GM04504 (cell line): ENCODE data around the gene PATJ.

Experiments
- DNase-seq: peaks from one replicate; pipeline ENCODE4 v3.0.0-alpha.2; 2012; ENCODE audit warnings: low read depth

The PATJ gene

DNA sequence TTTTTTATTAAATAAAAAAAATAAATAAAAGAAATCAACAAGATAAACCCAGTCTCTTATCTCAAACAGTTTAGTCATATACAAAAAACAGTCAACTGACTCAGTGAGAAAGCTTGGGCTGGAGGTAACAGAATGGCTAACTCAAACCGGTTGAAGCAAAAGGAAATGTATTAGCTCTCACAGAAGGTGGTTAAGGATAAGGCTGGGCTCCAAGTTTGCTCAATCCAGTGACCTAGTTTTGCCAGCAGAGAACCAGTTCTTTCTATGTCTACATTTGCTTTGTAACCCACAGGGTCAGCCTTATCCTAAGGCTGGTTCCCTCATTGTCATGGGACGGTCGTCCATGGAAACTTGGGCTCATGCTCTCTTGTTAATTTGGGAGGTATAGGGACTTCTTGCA is 307.9 kb downstream of the PATJ start:
- no peak for DNase-seq

DNA sequence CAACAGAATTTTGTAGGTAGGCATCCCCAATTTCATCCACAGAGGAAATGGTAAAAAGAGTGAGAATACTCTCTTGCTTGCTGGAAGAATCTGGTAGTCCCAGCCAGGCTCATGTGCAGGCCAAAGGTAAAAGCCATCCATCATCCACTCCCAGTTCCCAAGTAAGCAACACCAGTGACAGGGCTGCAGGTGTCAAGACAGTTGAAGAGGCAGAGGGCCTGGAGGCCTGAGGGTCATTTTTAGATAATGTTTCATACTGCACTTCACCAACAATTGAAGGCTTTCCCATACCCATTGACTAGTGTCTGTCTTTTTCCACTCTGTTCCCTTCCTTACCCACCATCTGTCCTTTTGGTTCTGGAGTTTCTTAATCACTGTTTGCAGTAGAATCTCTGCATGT is 310.7 kb downstream of the PATJ start:
- no peak for DNase-seq

DNA sequence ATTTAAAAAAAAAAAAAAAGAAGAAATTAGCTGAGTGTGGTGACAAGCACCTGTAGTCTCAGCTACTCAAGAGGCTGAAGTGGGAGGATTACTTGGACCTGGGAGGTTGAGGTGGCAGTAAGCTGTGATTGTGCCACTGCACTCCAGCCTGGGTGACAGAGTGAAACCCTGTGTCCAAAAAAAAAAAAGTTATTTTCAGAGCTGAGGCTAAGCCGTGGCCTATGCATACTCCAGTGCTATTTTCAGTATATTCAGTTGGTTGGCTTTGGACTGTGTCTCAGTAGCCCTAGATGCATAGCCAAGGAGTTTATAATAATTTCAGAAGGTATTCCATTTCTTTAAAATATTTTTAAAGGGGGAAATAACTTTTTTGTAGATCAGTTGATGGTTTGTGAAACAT is 311.9 kb downstream of the PATJ start:
- no peak for DNase-seq

DNA sequence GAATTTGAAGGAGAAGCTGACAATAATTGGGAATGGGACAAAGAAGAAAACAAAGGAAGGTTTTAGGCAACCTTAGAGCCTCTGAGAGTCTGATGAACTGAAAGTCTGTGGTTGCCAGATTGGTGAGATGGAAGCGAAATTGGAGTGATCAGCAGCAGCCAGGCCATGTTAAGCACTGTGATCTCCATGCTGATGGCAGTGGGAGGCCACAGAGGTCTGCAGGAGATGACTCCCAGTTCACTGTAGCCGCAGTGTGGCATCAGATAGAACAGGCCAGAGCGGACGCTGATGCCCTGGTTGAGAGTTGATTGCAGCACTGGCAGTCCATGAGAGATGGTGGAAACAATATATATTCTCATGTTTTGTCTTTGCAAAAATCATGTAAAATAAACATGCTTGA is 314.9 kb downstream of the PATJ start:
- DNase-seq, result no peak

DNA sequence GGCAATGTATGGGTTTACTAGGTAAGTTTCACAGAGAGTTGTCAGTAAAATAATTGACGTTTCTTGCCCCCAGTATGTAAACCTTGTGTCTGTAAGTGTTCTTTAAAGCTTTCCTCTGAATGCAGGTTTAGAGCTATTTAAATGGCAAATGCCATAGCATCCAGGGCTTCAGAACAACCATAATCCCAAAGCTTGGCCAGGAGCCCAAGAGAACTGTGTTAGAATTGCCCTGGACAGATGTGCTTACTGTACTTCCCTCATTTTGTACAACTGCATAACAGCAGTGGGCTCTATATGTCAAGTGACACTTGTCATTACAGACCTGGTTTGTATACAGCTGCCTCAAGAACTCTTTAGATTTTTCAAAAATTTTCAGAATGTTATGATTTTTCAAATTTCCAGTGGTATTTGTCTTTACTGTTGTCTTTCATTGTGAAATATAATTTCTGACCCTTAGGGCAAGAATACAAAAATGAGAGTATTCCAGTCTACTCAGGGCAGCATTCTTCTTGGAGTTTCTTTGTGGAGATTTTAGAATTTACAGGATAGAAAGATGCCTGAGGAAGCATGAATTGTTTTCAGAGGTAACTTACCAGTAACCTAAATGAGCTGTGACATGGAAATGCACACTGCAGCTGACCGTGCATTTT is 315.5 kb downstream of the PATJ start:
- DNase-seq, result no peak

DNA sequence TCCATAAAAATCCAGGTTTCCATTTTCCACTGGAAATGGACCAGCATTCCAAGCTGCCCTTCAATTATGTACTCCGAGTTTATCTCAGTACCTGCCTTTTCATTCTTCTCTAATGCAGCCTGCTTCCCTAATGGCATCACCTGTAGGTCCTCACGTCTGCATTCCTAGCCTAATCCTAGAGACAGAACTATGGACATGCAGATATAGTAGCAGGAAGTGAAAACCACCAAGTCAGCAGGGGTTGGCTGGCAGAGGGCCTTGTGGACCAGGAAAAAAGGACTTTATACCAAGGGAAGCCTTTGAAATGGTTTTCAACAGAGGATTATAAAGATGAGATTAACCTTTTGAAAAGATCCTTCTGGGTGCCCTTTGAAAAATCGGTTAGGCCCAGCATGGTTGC is 316.7 kb downstream of the PATJ start:
- no peak for DNase-seq

DNA sequence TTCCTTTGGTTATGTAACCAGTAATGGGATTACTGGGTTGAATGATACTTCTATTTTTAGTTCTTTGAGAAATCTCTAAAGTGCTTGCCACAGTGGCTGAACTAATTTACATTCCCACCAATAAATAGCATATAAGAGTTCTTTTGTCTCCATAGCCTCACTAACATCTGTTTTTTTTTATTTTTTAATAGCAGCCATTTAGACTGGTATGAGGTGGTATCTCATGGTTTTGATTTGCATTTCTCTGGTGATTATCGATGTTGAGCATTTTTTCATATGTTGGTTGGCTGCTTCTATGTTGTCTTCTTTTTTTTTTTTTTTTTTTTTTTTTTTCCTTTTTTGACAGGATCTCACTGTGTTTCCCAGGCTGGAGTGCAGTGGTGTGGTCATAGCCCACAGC is 319.8 kb downstream of the PATJ start:
- no peak for DNase-seq

DNA sequence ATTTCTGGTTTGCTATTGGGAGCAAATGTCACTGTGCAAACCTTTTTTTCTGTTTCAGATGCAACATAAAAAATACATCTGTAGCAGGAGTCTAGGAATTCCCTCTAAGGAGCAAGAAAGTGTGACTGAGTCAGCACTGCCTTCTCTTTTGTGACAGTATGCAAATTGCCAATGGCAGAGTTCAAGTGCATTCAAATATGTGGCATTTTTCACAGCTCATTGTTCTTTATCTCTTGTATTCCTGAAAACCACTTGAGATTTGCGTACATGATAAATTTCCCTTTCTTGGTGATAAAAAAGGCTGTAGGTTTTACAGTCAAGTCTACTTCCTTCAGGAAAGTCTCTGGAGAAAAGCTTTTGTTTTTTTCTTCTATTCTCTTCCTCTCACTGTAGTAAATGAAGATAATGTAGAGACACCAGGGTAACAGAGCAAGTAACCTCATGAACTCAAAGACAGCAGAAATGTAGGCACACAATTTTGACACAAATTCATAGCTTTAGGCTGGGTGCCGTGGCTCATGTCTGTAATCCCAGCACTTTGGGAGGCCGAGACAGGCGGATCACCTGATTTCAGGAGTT is 322.6 kb downstream of the PATJ start:
- no peak for DNase-seq

DNA sequence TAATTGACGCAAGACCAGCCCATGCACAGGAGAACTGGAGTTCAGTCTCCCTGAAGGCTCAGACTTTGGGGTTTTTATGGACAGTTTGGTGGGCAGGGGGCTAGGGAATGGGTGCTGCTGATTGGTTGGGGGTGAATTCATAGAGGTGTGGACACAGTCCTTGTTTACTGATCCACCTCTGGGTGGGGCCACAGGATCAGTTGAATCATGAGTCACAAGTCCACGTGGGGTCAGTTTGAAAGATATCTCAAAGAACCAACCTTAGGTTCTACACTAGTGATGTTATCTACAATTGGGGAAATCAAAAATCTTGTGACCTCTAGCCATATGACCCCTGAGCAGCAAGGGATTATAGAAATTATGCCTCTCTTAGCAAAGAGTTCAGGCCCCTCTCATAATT is 324.4 kb downstream of the PATJ start:
- DNase-seq, result no peak

DNA sequence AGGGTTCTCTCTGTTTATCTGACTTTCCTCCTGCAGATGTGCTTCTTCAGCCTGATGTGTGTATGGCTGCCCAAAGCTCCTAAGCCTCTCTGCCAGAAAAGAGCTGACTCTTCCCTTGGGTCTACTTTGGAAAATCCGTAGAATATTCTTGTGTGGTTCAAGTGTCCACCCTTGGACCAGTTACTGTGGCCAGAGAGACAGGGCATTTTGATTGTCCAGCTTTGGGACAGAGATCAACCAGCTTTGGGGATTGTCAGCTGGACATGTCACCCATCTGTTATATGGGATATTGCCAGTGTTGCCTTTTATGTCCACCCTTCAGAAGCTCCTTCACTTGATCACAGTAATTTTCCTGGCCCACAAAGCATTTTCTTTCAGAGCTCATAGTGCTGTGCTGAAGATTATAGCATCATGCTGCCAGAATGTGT is 326.1 kb downstream of the PATJ start:
- DNase-seq, result no peak

DNA sequence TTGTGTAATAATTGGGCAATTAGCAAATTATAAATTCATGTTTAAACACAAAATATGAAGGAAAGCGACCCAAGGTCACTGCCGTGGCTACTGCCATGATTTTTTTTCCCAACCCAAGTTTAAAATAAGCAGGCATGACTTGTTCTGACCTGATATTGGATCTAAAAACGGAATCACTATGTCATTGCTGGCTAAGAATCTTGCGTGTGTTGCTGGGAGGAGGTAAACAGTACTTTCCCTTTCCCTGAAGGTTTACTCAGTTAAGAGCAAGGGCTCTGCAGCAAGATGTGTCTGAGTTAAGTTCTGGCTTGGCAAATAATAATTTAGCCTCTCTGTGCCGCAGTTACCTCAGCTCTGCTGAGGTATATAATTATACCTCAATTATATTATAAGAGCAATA is 326.7 kb downstream of the PATJ start:
- no peak for DNase-seq

DNA sequence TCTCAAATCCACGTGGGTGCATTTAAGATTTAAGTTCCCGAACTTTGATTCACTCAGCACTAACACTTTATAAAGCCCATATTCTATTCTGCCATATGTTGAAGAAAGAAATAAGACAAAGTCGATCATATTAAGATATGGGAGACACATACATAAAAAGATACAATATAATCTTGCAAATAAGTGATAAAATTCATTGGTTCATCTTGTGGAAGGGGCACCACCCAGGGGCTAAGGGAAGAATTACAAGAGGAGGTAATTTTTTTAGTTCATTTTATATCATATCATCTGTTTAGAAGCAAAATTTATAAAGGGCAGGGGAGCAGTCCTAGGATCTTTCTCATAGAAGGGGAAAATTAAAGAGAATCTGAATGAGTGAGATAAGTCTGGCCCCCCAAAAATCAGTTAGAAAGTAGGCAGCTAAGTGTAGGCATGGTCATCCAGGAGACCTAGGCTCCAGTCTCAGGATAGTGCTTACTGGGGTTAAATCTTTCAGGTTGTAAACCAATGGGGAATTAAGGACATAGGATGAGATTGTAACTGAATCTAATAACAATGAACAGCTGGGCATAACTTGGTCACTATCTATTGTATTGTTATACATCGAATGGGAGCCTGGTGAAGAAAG is 328.2 kb downstream of the PATJ start:
- no peak for DNase-seq

DNA sequence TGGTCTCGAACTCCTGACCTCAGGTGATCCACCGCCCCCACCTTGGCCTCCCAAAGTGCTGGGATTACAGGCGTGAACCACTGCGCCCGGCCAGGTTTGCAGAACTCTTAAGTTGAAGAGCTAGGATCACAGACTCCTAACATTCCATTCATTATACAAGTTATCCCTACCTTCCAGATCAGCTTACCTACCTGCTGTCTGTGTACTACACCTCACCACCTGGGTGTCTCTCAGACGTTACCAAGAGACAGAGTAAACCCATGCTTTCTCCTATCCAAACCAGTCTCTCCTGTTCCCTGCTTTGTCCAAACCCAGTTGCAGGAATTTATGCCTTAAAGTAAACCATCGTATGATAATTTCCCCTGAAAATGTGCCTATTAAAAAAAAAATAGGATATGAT is 329.4 kb downstream of the PATJ start:
- no peak for DNase-seq

DNA sequence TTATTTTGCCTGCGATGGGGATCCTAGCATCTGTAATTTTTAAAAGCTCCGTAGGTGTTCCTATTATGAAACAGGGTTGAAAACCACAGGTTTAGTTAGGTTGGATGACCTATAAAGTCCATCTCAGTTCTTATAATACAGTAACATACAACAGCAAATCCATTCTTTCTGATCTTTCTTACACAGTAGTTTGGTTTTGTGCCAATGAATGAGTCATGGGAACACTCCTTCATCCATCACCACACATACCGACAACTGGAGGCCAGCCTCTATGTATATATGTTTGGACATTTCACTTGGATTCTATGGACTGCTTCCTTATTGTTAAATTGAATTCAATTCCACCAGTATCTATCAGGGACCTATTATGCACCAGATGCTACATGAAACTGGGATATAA is 334.0 kb downstream of the PATJ start:
- DNase-seq, result peak; percentile 16

DNA sequence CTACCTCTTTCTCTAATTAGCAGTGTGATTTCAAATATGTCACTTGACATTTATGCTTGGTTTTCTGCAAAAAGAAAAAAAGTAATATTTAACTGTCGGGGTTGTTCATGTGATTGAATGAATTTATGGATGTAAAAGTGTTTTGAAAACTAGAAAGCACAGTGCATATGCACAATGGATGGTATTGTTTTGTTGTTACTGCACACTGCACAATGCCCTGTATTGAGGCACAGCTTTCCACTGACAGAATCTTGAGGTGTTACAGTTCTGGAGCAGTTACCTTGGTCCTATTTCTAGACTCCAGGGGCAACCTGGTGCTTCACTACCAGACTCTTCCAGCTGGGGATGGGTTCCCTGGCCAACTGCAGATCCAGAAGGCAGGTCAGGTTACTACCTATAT is 335.5 kb downstream of the PATJ start:
- DNase-seq, result no peak

DNA sequence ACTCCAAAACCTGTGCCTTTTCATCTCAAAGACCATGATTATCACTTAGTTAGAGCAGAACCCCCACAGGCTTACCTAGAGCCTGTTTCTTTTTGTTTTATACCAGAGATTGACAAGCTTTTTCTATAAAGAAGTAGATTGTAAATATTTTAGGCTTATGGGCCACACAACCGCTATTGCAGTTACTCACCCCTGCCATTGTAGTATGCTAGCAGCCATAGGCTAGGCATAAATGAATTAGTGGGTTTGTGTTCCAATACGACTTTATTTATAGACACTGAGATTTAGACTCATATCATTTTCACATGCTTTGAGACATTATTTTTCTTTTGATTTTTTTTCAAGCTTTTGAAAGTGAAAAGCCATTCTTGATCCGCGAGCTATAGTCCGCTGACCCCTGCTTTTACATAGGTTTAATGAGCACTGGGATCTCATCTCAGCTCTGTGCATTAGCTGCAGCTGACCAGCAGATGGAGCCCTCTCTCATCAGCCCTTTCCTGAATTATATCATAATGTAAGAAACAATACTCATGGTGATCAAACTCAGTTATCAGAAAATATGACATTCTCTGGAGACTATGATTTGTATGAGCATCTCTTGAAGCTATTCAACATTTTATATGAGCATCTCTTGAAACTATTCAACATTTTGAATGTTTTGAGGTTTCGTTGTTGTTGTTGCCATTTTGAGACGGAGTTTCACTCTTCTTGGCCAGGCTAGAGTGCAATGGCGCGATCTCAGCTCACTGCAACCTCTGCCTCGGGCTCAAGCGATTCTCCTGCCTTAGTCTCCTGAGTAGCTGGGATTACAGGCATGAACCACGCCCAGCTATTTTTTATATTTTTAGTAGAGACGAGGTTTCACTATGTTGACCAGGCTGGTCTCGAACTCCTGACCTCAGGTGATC is 340.4 kb downstream of the PATJ start:
- peak; percentile 17 for DNase-seq

DNA sequence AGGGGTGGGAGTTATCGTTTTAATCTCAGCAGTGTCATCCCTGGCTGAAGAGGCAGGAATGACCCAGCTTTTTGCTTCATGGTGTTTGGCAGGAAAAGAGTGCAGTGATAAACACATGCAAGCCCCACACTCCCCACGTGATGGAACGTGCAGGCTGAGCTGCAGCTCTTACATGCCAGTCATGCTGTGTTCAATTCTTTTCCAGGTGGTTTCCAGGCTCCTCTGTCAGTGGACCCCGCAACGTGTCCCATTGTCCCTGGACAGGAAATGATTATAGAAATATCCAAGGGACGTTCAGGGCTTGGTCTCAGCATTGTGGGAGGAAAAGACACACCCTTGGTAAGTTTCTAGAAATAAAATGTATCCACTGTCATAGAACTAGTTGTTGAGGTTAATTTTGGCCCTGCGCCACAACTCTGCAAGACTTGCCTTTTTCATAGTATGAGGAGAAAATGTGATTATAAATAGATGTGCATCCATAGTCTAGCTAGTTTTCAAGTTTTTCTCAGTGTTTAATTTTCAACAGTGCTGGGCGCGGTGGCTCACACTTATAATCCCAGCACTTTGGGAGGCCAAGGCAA is 342.1 kb downstream of the PATJ start:
- DNase-seq, result no peak

DNA sequence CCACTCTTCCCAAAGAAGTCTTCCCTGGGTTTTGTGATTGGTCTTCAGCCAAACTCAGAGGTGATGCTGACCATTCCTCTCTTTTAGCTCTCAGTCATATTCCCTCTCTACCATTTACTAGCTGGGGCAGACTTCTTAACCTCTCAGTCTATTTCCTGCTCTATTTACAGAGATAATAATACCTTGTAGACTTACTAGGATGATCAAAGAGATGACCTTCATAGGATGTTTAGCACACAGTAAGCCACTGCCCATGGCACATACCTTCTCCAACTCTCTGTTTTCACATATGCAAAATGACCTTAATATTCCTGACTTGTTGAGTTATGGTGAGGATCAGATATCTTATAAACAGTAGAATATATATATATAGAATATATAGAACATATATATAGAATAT is 346.2 kb downstream of the PATJ start:
- no peak for DNase-seq

DNA sequence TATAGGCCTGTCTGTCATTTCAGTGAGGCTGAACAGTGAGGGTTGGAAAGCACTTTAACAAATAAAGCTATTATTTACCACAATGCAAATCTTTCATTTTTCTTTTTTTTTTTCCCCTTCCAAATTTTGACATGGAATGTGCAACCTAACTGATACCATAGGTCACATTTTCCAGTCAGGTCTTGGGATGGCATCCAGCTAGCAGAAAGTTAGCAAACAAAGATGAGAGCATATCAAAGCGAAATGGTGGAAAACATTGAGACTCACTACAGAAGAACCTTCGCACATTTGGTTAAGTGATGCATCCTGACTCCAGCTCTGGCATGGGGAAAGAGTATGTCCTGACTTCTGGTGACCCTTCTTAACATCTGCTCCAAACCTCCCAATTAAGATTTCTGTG is 347.3 kb downstream of the PATJ start:
- DNase-seq, result no peak

DNA sequence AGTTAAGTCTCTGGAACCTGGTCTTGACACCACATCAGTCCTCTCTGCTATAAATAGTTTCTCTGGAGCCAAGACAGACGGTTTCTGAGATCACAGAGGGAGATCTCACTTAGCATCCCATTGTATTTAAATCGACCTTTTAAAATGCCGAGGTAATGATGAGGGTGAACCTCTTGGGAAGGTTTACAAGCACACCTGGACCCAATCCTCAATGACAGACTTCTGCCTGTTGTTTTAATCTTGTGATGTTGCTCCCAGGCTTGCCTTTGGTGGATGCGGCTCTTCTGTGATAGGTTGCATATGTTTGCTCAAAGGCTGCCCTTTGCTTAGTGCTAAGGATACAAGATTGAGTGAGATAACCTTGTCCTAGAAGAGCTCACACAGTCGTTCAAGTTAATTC is 347.7 kb downstream of the PATJ start:
- DNase-seq, result no peak

DNA sequence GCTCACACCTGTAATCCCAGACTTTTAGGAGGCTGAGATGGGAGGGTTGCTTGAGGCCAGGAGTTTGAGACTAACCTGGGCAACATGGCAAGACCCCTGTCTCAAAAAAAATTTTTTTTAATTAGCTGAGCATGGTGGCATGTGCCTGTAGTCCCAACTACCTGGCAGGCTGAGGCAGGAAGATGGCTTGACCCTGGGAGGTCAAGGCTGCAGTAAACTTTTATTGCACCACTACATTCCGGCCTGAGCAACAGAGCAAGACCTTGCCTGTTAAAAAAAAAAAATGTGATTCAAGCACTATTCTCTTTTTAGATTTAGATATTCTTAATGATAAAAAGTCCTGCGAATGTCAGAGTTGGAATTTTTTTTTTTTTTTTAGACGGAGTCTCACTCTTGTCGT is 349.8 kb downstream of the PATJ start:
- no peak for DNase-seq

DNA sequence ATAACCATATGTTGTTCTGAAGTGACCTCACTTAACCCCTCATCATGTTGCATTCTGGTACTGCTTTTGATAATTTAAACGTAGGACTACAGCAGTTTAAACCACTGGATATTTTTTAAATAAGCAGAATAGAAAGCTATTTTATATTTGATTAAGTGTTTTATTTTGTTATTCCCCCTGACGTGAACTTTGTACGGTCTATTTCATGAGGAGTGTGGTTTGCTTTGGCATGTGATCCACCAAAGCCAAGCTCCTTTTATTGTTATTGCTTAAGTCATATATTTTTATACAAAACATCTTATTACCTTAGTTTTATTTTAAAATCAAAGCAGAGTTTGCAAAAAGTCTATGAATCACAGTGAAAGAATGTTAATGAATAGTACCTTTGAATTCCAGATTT is 351.0 kb downstream of the PATJ start:
- DNase-seq, result no peak

DNA sequence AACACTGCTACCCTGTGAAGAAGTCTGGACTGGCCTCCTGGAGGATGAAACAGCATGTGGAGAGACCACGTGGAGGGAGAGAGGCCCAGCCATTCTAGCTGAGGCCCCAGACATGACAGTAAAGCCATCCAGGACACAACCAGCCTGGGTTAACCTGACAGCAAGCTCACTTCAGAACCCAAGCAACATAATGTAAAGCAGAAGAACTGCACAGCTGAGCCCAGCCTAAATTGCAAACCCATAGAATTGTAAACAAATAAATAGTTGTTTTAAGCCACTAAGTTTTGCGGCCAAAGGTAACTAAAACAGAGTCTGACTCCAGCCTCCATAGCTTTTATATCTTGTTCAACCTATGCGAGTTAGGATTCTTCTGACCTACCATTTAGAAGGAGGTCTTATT is 355.2 kb downstream of the PATJ start:
- DNase-seq, result no peak
